NCI-H446 treated with DMSO at 0.1 percent for 48 hours (cell line): ENCODE measurements around the gene CCNL1.
A peak's percentile ranks its signal among the peaks of the same experiment; 100 is the strongest.
"Not testable (repeated sequence)": the region's sequence is repeated elsewhere in the genome, so short reads cannot be mapped to it uniquely, and the experiment has no call there.

ENCODE experiments used
- DNase-seq: peaks from one replicate; lab custom pipeline; 2025; lab: John Stamatoyannopoulos, UW

CCNL1 gene

GRCh38 chr3:157170861-157171260 is 10.9 kb upstream of the CCNL1 start:
- DNase-seq: no peak

GRCh38 chr3:157167371-157168042 is 7.6 kb upstream of the CCNL1 start:
- DNase-seq: no peak

GRCh38 chr3:157166561-157166960 is 6.6 kb upstream of the CCNL1 start:
- DNase-seq: no peak

DNA sequence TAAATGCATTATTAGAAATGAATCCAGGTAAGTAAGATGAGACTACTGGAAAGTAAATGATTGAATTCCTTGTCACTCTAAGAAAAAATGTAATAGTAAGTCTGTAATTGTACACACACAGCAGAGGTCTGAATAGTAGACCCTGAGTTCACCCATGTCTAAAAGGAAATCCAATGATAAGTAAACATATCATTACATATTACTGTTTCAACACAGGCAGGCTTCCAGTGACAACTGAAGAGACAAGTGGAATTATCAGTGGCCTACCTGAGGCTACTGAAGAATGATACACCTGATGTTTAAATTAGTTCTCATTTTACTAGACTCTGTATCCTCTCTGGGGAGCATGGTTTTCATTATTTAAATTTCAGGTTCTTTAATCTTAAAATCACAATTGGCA is 6.2 kb upstream of the CCNL1 start:
- no peak for DNase-seq

DNA sequence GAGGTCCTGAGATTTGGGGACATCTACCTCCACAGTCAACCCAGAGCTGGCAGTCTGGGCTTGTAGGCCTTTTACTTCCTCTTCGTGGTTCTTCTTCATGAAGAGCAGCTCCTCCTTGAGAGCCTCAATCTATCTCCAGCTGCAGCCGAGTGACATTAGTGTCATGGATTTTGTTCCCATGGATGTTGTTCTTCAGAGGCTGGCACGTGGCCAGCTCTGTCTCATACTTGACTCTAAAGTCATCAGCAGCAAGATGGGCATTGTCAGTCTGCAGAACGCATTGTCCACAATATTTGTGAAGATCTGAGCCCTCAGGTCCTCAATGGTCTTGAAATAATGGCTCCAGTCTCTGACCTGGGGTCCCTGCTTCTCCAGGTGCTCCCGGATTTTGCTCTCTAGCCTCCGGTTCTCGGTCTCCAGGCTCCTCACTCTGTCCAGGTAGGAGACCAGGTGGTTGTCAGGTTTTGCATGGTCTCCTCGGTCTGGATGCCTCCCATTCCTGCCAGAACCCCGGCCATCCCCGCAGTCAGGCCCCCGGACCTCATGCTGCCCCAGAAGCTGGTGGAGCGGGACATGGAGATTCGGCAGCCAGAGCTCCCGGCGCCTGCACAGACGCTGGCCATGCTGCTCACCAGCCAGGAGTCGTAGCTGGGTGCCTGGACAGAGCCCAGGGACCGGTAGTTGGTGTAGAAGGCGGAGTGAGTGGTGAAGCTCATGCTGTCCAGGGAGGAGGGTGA is 3.4 kb upstream of the CCNL1 start:
- DNase-seq: no peak

DNA sequence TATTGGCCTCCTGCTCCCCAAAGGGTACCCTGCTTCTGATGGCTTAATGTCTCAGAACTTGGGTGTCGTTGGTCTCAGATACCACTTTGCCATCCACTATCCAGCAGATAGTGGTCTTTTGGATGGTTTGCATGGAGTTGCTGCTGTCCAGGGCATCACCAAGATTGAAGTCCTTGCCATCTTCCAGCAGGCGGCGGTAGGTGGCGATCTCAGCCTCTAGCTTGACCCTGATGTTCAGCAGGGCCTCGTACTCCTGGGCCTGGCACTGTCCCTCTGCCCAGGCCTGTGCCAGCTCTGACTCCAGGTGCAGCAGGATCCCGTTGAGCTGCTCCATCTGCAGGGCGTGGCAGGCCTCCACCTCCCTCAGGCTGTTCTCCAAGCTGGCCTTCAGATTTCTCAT is 2.7 kb upstream of the CCNL1 start:
- DNase-seq: not testable (repeated sequence)

- no peak for DNase-seq
These were observed 894 bp upstream of the CCNL1 start for GRCh38 chr3:157160658-157161424.

- peak; percentile 8 for DNase-seq
These were observed 748 bp downstream of the CCNL1 start for GRCh38 chr3:157159037-157159761.

DNA sequence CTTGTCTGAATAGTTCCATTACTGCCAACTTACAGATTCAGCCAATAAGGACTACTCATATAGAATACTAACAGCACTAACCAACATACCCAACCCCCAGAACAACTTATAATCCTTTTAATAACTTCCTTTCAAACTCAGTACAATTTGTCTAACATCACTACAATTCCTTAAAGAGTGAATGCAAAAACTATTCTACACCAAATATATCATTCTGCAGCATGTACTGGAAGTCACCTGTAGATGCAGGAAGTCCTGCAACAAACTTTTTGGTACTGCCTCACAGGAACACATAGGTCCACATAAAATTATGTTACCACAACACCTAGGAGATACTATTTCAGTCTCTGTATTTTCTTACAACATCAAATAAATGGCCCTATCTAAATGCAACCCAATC is 2.1 kb downstream of the CCNL1 start:
- DNase-seq: no peak

DNA sequence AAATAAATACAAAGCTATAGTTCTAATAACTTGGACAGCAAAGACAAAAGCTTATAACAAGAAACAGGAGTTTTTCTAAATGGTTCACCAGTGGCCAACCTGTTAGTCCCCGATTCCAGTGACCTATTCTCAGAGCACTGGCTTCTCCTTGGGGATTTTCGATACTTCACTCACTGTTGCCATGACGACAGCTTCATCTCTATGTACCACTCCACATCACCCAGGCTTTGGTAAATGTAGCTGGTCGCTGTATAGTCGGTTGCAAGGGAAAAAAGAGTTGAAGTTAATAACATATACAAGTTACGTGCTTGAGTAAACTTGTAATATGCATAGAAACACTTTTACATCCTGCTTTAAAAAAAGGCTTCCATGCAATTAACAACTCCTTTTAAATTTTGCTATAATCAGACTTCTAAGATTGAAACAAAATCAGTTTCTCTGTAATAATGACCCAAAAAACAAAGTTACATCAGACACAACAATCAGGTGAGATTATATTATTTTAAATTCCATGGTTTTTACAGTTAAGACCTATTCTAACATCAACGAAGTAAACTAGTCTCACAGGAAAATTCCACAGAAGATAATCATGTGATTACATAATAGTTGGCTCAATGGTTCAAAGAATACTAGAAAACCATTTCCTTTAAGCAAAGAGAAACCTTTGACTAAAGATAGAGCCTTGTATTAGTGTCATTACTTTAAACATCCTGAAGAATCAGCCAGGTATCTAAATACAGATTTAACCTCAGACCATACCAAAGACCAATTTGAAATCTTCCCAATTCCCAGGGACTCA is 2.9 kb downstream of the CCNL1 start:
- DNase-seq: peak; percentile 11

DNA sequence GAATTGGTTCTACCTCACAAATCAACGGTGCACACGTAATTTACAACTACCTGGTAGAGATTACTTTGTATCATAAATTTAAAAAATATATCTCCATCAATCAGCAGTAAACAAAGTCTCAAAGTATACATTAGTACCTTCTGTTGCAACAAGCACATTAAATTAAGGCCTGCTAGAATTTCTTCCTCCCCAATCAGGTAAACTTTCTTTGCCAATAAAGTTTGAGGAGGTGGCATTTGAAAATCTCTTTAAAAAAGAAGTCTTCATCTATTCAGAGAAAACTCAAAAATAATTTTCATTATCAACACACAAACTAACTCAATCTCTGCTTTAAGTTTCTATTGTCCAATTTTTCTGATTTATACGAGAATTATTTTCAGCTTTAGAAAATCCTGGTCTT is 4.4 kb downstream of the CCNL1 start:
- no peak for DNase-seq

DNA sequence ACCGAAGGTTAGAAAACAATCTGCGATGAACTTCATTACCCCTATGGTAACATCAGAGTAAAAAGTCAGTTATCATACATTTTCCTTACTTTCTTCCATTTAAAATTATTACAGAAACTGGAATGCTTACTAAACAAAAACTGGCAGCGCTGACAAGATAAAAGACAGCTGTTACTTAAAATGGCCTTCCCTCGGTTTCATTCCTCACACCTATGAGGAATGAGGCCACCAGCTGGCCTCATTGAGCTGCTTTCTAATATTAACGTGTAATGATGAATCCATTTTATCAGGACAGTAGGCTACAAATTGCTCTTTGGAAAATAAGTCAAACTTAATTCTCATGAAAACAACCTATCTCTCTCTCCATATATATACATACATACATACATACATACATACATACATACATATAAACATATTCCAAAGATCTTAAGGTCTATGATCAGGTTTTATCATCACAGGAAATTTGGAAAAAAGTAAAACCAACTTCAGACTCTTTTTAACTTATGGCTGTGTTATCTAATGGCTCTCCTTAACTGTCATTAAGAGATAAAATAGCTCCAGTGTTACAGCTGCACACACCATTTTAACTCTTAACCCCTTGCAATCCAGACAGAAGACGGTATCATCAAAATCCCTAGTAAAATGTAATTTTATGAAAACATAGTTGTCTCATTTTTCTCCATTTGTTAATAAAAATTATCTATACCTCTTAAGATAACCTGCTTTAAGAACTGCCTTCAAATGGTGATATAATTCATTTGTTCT is 5.2 kb downstream of the CCNL1 start:
- no peak for DNase-seq

DNA sequence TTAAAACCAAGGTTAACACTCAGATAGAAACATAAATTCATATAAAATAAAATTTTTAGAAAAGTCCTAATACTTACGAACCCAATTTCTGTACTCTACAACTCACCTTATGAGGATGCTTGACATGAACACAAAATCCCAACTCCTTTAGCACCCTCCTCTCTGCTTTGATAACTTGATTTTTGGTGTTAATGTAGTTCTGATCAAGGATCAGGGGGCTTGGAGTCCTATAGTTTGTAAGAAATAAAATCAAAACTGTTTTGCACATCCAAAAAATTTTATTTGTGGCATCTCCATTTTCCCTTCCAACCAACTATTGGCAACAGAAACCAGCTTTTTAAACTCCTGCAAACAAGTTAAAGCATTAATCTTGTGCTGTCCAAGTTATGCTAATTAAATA is 7.0 kb downstream of the CCNL1 start:
- no peak for DNase-seq

- no peak for DNase-seq
These were observed 7.5 kb downstream of the CCNL1 start for GRCh38 chr3:157152438-157152837.

- DNase-seq: no peak
These were observed 8.3 kb downstream of the CCNL1 start for GRCh38 chr3:157151627-157152026.

- no peak for DNase-seq
These were observed 8.8 kb downstream of the CCNL1 start for GRCh38 chr3:157151151-157151550.

DNA sequence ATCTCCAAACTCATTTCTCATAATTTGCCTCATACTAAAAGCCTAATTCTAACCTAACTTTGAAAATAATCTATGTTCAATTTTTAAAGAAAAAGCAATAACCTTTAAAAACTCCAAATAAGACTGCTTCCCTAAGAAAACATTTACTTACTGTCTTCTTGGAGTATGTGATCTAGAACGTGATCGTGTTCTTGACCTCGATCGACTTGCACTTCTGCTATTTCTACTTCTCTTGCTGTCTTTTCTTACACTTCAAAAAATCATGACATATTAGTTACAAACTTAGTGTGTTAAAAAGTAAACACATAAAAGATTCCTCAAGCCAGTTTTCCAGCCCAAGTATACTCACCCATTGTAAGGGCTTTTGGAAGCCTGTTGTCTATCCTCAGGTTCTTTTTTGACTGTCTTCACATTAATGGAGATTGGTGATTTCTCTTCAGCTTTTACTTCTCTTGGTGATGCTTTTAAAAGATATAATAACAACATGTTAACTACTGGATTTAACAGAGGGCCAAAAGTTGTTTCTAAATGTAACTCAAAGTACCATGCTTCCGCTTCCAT is 10.7 kb downstream of the CCNL1 start:
- DNase-seq: no peak

- no peak for DNase-seq
These were observed 11.6 kb downstream of the CCNL1 start for GRCh38 chr3:157148196-157148889.

DNA sequence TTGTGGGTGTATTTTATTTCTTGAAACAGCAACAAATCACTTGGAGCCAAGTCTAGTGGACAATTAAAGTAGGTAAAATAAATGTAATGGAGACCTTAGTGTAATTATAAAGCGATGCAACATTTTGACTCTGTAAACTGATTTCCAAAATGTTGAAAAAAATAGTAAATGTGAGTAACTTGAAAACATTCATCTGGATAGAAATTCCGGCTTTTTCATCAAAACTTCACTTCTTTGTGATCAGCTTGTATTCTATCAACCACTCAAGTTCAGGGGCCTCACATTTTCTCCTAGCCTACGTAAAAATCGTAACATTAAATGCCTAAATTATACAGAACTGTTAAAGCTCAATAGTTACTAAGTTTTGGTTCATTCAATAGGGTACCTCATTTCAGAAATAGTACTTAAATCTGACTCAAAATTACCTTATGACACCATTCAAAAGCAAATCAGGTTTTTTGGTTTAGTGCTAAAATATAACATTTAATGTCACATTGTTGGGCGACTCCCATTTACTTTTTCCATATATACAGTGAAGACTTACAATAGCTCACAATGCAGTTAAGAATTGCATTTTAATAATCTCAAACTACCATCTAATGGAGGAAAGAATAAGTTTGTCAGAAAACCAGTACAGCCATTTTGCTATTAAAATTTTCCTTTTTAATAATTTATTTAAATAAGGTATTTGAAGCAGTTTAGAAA is 12.7 kb downstream of the CCNL1 start:
- DNase-seq: no peak
